GM19351 (cell line): ENCODE measurements around the gene ZDHHC24.
"Not testable (repeated sequence)": the region's sequence is repeated elsewhere in the genome, so short reads cannot be mapped to it uniquely, and the experiment has no call there.

Experiments used
- ATAC-seq: cut with Tn5 transposase; IDR thresholded peaks from one replicate; pipeline ENCODE4 v1.9.1; 2021; ENCODE audit warnings: mild to moderate bottlenecking, moderate library complexity; ENCODE audit not compliant: unreplicated experiment

Gene ZDHHC24

GRCh38 chr11:66545701-66546367, at the start of gene ZDHHC24:
TSS of gene ZDHHC24 (minus strand) at chr11:66546048. CDS start at chr11:66546003, 45 bp downstream.
- peak; percentile 83 for ATAC-seq

GRCh38 chr11:66595245-66595904, 49.5 kb upstream of the ZDHHC24 start:
- no peak for ATAC-seq

- no peak for ATAC-seq
Observed at GRCh38 chr11:66593650-66594049, 47.8 kb upstream of the ZDHHC24 start.

- ATAC-seq: no peak
Observed at GRCh38 chr11:66593303-66593635, 47.4 kb upstream of the ZDHHC24 start.

GRCh38 chr11:66592457-66593302, 46.8 kb upstream of the ZDHHC24 start, which contains the start of the genes CCDC87 and CCS:
TSS of gene CCDC87 (minus strand) at chr11:66593063. CDS start at chr11:66593015, 48 bp downstream.
TSS of gene CCS (plus strand) at chr11:66593185. CDS start at chr11:66593262, 77 bp downstream.
- ATAC-seq: peak; percentile 89

- no peak for ATAC-seq
Observed at GRCh38 chr11:66591175-66591574, 45.3 kb upstream of the ZDHHC24 start.

GRCh38 chr11:66589996-66590675, 44.3 kb upstream of the ZDHHC24 start:
- ATAC-seq: no peak

- ATAC-seq: not testable (repeated sequence)
Observed at GRCh38 chr11:66589315-66589714, 43.5 kb upstream of the ZDHHC24 start.

- no peak for ATAC-seq
Observed at GRCh38 chr11:66586136-66586535, 40.3 kb upstream of the ZDHHC24 start.

GRCh38 chr11:66585447-66585846, 39.6 kb upstream of the ZDHHC24 start:
- not testable (repeated sequence) for ATAC-seq

GRCh38 chr11:66582565-66583147, 36.8 kb upstream of the ZDHHC24 start:
- not testable (repeated sequence) for ATAC-seq

GRCh38 chr11:66581261-66581660, 35.4 kb upstream of the ZDHHC24 start:
- ATAC-seq: no peak

GRCh38 chr11:66580803-66581202, 35.0 kb upstream of the ZDHHC24 start:
- ATAC-seq: no peak

GRCh38 chr11:66579017-66579606, 33.3 kb upstream of the ZDHHC24 start:
- ATAC-seq: no peak

GRCh38 chr11:66570850-66571180, 25.0 kb upstream of the ZDHHC24 start:
- ATAC-seq: no peak

- ATAC-seq: no peak
Observed at GRCh38 chr11:66570079-66570849, 24.4 kb upstream of the ZDHHC24 start.

- no peak for ATAC-seq
Observed at GRCh38 chr11:66569076-66569475, 23.2 kb upstream of the ZDHHC24 start.

GRCh38 chr11:66568124-66568916, 22.5 kb upstream of the ZDHHC24 start, which contains the start of gene CTSF:
TSS of gene CTSF (minus strand) at chr11:66568606. CDS start at chr11:66568486, 120 bp downstream.
- ATAC-seq: no peak

- no peak for ATAC-seq
Observed at GRCh38 chr11:66567787-66568123, 21.9 kb upstream of the ZDHHC24 start.
